BLaER1 (cell line): ENCODE measurements around the gene RAB44.
A peak's percentile ranks its signal among the peaks of the same experiment; 100 is the strongest.

Source experiments
- H3K27ac ChIP-seq: shearing (Covaris generic); formaldehyde crosslinking; 2 replicates; pipeline ENCODE4 v1.8.1; 2022
- H3K27me3 ChIP-seq: shearing (Covaris generic); formaldehyde crosslinking; 2 replicates; pipeline ENCODE4 v1.8.1; 2022
- H3K36me3 ChIP-seq: shearing (Covaris generic); formaldehyde crosslinking; 2 replicates; pipeline ENCODE4 v1.8.1; 2022
- H3K4me1 ChIP-seq: shearing (Covaris generic); formaldehyde crosslinking; 2 replicates; pipeline ENCODE4 v1.8.1; 2022
- H3K4me2 ChIP-seq: shearing (Covaris generic); formaldehyde crosslinking; 2 replicates; pipeline ENCODE4 v1.8.1; 2022
- H3K4me3 ChIP-seq: shearing (Covaris generic); formaldehyde crosslinking; 2 replicates; pipeline ENCODE4 v1.8.1; 2022
- H3K9ac ChIP-seq: shearing (Covaris generic); formaldehyde crosslinking; 2 replicates; pipeline ENCODE4 v1.8.1; 2022
- H3K9me3 ChIP-seq: shearing (Covaris generic); formaldehyde crosslinking; 2 replicates; pipeline ENCODE4 v1.8.1; 2022
- H4K20me1 ChIP-seq: shearing (Covaris generic); formaldehyde crosslinking; 2 replicates; pipeline ENCODE4 v1.8.1; 2022
- Cebpa-rat ChIP-seq: shearing (Covaris generic); IDR thresholded peaks from 2 replicates; pipeline ENCODE4 v1.8.1; 2022

Gene RAB44

GRCh38 chr6:36728289-36729160 is 30.9 kb downstream of the RAB44 start:
- no peak for TF ChIP-seq Cebpa-rat
- no peaks in the 10 kb centered on the region for H4K20me1 ChIP-seq
- no peak overlapping the region for H3K9ac ChIP-seq
- no peak overlapping the region for H3K4me3 ChIP-seq
- no peaks in the 10 kb centered on the region for H3K9me3 ChIP-seq
- H3K36me3 ChIP-seq: no peaks in the 10 kb centered on the region
- H3K4me2 ChIP-seq: peak overlapping the region; percentile 72
- peaks cover 66% of the 10 kb centered on the region for H3K4me1 ChIP-seq
- H3K27me3 ChIP-seq: no peaks in the 10 kb centered on the region
- no peak overlapping the region for H3K27ac ChIP-seq

- H3K4me3 ChIP-seq: no peak overlapping the region
- no peaks in the 10 kb centered on the region for H3K9me3 ChIP-seq
- no peaks in the 10 kb centered on the region for H4K20me1 ChIP-seq
- TF ChIP-seq Cebpa-rat: no peak
- H3K4me2 ChIP-seq: peak overlapping the region; percentile 72
- no peaks in the 10 kb centered on the region for H3K27me3 ChIP-seq
- H3K36me3 ChIP-seq: no peaks in the 10 kb centered on the region
- no peak overlapping the region for H3K9ac ChIP-seq
- no peak overlapping the region for H3K27ac ChIP-seq
- H3K4me1 ChIP-seq: peaks cover 61% of the 10 kb centered on the region
Measured at GRCh38 chr6:36729161-36729524, 31.5 kb downstream of the RAB44 start.

GRCh38 chr6:36730424-36731380 is 33.1 kb downstream of the RAB44 start:
- no peak overlapping the region for H3K27ac ChIP-seq
- H4K20me1 ChIP-seq: no peaks in the 10 kb centered on the region
- no peaks in the 10 kb centered on the region for H3K9me3 ChIP-seq
- H3K4me2 ChIP-seq: no peak overlapping the region
- no peak overlapping the region for H3K9ac ChIP-seq
- TF ChIP-seq Cebpa-rat: no peak
- H3K27me3 ChIP-seq: no peaks in the 10 kb centered on the region
- no peak overlapping the region for H3K4me3 ChIP-seq
- peaks cover 61% of the 10 kb centered on the region for H3K4me1 ChIP-seq
- H3K36me3 ChIP-seq: no peaks in the 10 kb centered on the region

GRCh38 chr6:36731622-36732310 is 34.1 kb downstream of the RAB44 start:
- Histone ChIP-seq H3K9ac (no peak overlapping the region), H4K20me1 (no peaks in the 10 kb centered on the region), H3K4me3 (no peak overlapping the region), H3K4me2 (no peak overlapping the region), H3K36me3 (no peaks in the 10 kb centered on the region), H3K27me3 (no peaks in the 10 kb centered on the region), H3K27ac (no peak overlapping the region), H3K4me1 (peaks cover 58% of the 10 kb centered on the region), H3K9me3 (no peaks in the 10 kb centered on the region)
- TF ChIP-seq Cebpa-rat: no peak

GRCh38 chr6:36733300-36733699 is 35.7 kb downstream of the RAB44 start:
- no peaks in the 10 kb centered on the region for H4K20me1 ChIP-seq
- H3K4me1 ChIP-seq: peaks cover 58% of the 10 kb centered on the region
- H3K4me2 ChIP-seq: no peak overlapping the region
- H3K9me3 ChIP-seq: no peaks in the 10 kb centered on the region
- H3K9ac ChIP-seq: no peak overlapping the region
- no peak overlapping the region for H3K4me3 ChIP-seq
- no peaks in the 10 kb centered on the region for H3K27me3 ChIP-seq
- no peak overlapping the region for H3K27ac ChIP-seq
- H3K36me3 ChIP-seq: no peaks in the 10 kb centered on the region
- TF ChIP-seq Cebpa-rat: no peak

- H3K27me3 ChIP-seq: no peaks in the 10 kb centered on the region
- TF ChIP-seq Cebpa-rat: no peak
- peaks cover 52% of the 10 kb centered on the region for H3K4me1 ChIP-seq
- H3K4me2 ChIP-seq: peak overlapping the region; percentile 59
- H3K4me3 ChIP-seq: no peak overlapping the region
- no peaks in the 10 kb centered on the region for H3K9me3 ChIP-seq
- H4K20me1 ChIP-seq: no peaks in the 10 kb centered on the region
- no peak overlapping the region; the same call in 1 of the 2 replicates for H3K27ac ChIP-seq
- H3K36me3 ChIP-seq: no peaks in the 10 kb centered on the region
- H3K9ac ChIP-seq: no peak overlapping the region
Measured at GRCh38 chr6:36734486-36735060, 36.9 kb downstream of the RAB44 start.

- no peak overlapping the region for H3K9ac ChIP-seq
- no peaks in the 10 kb centered on the region for H3K9me3 ChIP-seq
- H3K4me3 ChIP-seq: no peak overlapping the region
- H3K27me3 ChIP-seq: no peaks in the 10 kb centered on the region
- H3K27ac ChIP-seq: peak overlapping the region; percentile 26; the same call in 1 of the 2 replicates
- peak overlapping the region; percentile 59 for H3K4me2 ChIP-seq
- TF ChIP-seq Cebpa-rat: no peak
- no peaks in the 10 kb centered on the region for H3K36me3 ChIP-seq
- H3K4me1 ChIP-seq: peaks cover 54% of the 10 kb centered on the region
- H4K20me1 ChIP-seq: no peaks in the 10 kb centered on the region
Measured at GRCh38 chr6:36735110-36736071, 37.8 kb downstream of the RAB44 start.

- Histone ChIP-seq H4K20me1 (no peaks in the 10 kb centered on the region), H3K27me3 (no peaks in the 10 kb centered on the region), H3K9ac (peak overlapping the region; percentile 29), H3K36me3 (no peaks in the 10 kb centered on the region), H3K9me3 (no peaks in the 10 kb centered on the region), H3K4me3 (no peak overlapping the region), H3K27ac (peak overlapping the region; percentile 72), H3K4me2 (peak overlapping the region; percentile 76), H3K4me1 (peaks cover 70% of the 10 kb centered on the region)
- no peak for TF ChIP-seq Cebpa-rat
Measured at GRCh38 chr6:36737043-36737785, 39.6 kb downstream of the RAB44 start.
